BJ (cell line): ENCODE results near the gene TMEM175. TPM values are rescaled to one million over a fixed set of nuclear protein-coding genes. Genes with fewer than 3 reads are reported as not detected.
A peak's percentile ranks its signal among the peaks of the same experiment; 100 is the strongest.

ENCODE experiments used
- CTCF ChIA-PET: fragments of 350-600 bp; formaldehyde crosslinking; extraction: SDS; loops from one replicate; lab custom pipeline; 2021; ENCODE audit warnings: antibody characterized with exemption, inconsistent platforms; lab: Yijun Ruan, JAX
- POLR2A ChIA-PET: fragments of 300-600 bp; sonication (Branson Sonifier 250); formaldehyde crosslinking; extraction: SDS; loops from one replicate; lab custom pipeline; 2021; ENCODE audit warnings: antibody characterized with exemption; lab: Charles Lee
- DNase-seq: peaks from one replicate; pipeline ENCODE4 v3.0.0-alpha.2; 2011; ENCODE audit warnings: low read depth
- H3K27me3 ChIP-seq: 2 replicates; pipeline ENCODE4 v1.6.0; 2011; ENCODE audit warnings: low read length; ENCODE audit not compliant: control insufficient read depth, insufficient read depth
- H3K36me3 ChIP-seq: 2 replicates; pipeline ENCODE4 v1.5.1; 2011; ENCODE audit warnings: low read length; ENCODE audit not compliant: control insufficient read depth, insufficient read depth
- H3K4me3 ChIP-seq: 2 replicates; pipeline ENCODE4 v1.5.1; 2011; ENCODE audit warnings: low read depth, mild to moderate bottlenecking, control low read depth, low read length
- CTCF ChIP-seq: IDR thresholded peaks from 2 replicates; pipeline ENCODE4 v1.5.1; 2011; ENCODE audit warnings: low read depth, mild to moderate bottlenecking, control low read depth, inconsistent platforms, low read length, moderate library complexity; ENCODE audit not compliant: insufficient read depth
- polyA plus RNA-seq: library from polyadenylated mRNA; depleted of rRNA; stranded (reverse); fragments of >200 nt; gene quantifications from 2 replicates; pipeline ENCODE4 v1.2.3, GENCODE V29; 2011

TMEM175 gene
- polyA plus RNA-seq, 1 experiment: 77.8 TPM

- no peak overlapping the region for H3K4me3 ChIP-seq
- TF ChIP-seq CTCF: no peak
- peaks cover 44% of the 10 kb centered on the region for H3K36me3 ChIP-seq
- POLR2A ChIA-PET: no interaction called here
- CTCF ChIA-PET: interaction anchor here (1.1 kb wide), 1 partner anchor 148 kb away, joined by 3 read pairs; no protein-coding TSS in a partner anchor
- DNase-seq: no peak
- no peaks in the 10 kb centered on the region for H3K27me3 ChIP-seq
Observed at GRCh38 chr4:890036-890695, 42.1 kb upstream of the TMEM175 start.

GRCh38 chr4:891747-892146, 40.5 kb upstream of the TMEM175 start:
- CTCF ChIA-PET: interaction anchor here (1.2 kb wide), 2 partner anchors 16 to 344 kb away, joined by 3 read pairs; no protein-coding TSS in a partner anchor
- H3K36me3 ChIP-seq: peaks cover 49% of the 10 kb centered on the region
- DNase-seq: no peak

GRCh38 chr4:892780-893179, 39.5 kb upstream of the TMEM175 start:
- H3K36me3 ChIP-seq: peaks cover 49% of the 10 kb centered on the region
- ChIA-PET CTCF (no interaction called here), POLR2A (no interaction called here)
- no peak for DNase-seq
- H3K27me3 ChIP-seq: no peaks in the 10 kb centered on the region
- H3K4me3 ChIP-seq: no peak overlapping the region
- no peak for TF ChIP-seq CTCF

More at GRCh38 chr4:891747-892146, 40.5 kb upstream of the TMEM175 start:
- POLR2A ChIA-PET: no interaction called here
- TF ChIP-seq CTCF: peak; percentile 28; the same call in 1 of the 2 replicates
- no peak overlapping the region for H3K4me3 ChIP-seq
- H3K27me3 ChIP-seq: no peaks in the 10 kb centered on the region

GRCh38 chr4:893276-893994, 38.8 kb upstream of the TMEM175 start:
- ChIA-PET CTCF (no interaction called here), POLR2A (no interaction called here)
- no peak for DNase-seq
- no peak for TF ChIP-seq CTCF
- Histone ChIP-seq H3K4me3 (no peak overlapping the region), H3K36me3 (peaks cover 46% of the 10 kb centered on the region), H3K27me3 (no peaks in the 10 kb centered on the region)

GRCh38 chr4:893995-894705, 38.1 kb upstream of the TMEM175 start:
- ChIA-PET CTCF (no interaction called here), POLR2A (no interaction called here)
- H3K27me3 ChIP-seq: no peaks in the 10 kb centered on the region
- DNase-seq: no peak
- TF ChIP-seq CTCF: no peak
- no peak overlapping the region for H3K4me3 ChIP-seq
- peaks cover 43% of the 10 kb centered on the region for H3K36me3 ChIP-seq
